Stimulated activated naive CD4-positive, alpha-beta T cell (primary cell): ENCODE measurements around the gene ARRB1.

ENCODE experiments used
- DNase-seq, 6 experiments: peaks; one replicate each; lab custom pipeline; 2025; lab: John Stamatoyannopoulos, UW

Gene ARRB1

GRCh38 chr11:75230621-75231020 lies 120.8 kb downstream of the ARRB1 start:
- DNase-seq, result no peak

GRCh38 chr11:75229466-75229865 lies 122.0 kb downstream of the ARRB1 start:
- DNase-seq, result no peak

GRCh38 chr11:75225794-75226193 lies 125.7 kb downstream of the ARRB1 start:
- DNase-seq, result no peak

- DNase-seq, result no peak
Measured at GRCh38 chr11:75223954-75224643, 127.4 kb downstream of the ARRB1 start.

- DNase-seq, result no peak
Measured at GRCh38 chr11:75219869-75220268, 131.6 kb downstream of the ARRB1 start.

GRCh38 chr11:75214843-75215242 lies 136.6 kb downstream of the ARRB1 start:
- no peak for DNase-seq

- peak; percentile 38 to 77 (median 62) for DNase-seq
Measured at GRCh38 chr11:75214411-75214821, 137.0 kb downstream of the ARRB1 start.
